ENCODE data around the gene CPNE2. TPM values are rescaled to one million over a fixed set of nuclear protein-coding genes. Genes with fewer than 3 reads are reported as not detected.
"Not testable (repeated sequence)": the region's sequence is repeated elsewhere in the genome, so short reads cannot be mapped to it uniquely, and the experiment has no call there.

CPNE2 gene
- total RNA-seq, 1 experiment from 2014 or later, result 51.5 TPM

- DNase-seq (ENCODE audit: low read depth), result no peak
These were observed 75.2 kb downstream of the CPNE2 start for GRCh38 chr16:57167538-57167937.

GRCh38 chr16:57167953-57168352 lies 75.6 kb downstream of the CPNE2 start:
- peak; percentile 45 for DNase-seq (ENCODE audit: low read depth)

- no peak for DNase-seq (ENCODE audit: low read depth)
These were observed 76.9 kb downstream of the CPNE2 start for GRCh38 chr16:57169327-57169726.

DNA sequence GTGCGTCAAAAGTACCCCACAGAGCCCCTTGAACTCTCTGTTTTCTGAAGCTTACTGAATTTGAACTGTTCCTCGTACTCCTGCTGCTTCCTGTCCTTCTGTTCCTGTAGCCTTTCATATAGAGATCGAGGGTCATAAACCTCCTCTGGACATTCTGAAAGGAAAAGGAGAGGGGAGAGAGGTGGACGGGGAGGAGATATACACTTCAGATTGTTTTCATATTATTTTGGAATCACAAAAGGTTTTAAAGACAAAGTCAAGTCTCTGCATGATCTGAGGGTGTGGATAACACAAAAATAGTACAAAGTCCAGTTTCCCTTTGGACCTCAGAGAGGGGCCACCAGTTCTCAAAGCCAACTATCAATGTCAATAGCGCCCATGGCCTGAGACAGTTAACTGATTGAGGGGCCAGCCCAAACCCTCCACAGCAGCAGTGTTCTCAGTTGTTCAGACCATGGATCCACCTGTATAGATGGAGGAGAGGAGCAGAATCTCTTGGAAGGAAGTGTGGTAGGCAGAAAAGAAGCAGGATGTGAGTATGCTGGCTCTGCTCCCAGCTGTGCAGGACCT lies 80.4 kb downstream of the CPNE2 start:
- DNase-seq (ENCODE audit: low read depth), result no peak

DNA sequence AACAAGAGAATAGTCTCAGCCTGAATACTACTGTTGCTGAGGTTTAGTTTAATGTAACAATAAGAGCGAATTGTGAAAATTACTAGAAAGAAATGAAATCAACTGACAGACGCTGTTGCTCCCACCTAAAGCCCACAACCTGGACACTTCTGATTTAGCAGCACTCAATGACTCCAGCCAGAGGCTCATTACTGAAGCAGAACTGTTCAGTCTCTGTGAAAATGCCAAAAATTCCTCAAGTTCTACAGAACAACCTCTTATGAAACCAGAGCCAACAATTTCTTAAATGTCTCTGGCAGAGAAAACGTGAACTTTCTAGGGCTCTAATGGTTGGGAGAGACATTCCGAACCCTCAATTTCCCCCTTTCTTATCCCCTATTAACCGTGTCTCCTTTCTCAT lies 83.5 kb downstream of the CPNE2 start:
- no peak for DNase-seq (ENCODE audit: low read depth)

- DNase-seq (ENCODE audit: low read depth), result no peak
These were observed 85.8 kb downstream of the CPNE2 start for GRCh38 chr16:57178196-57178595.

- DNase-seq (ENCODE audit: low read depth), result no peak
These were observed 86.4 kb downstream of the CPNE2 start for GRCh38 chr16:57178793-57179212.

GRCh38 chr16:57179215-57179828 lies 86.9 kb downstream of the CPNE2 start:
- no peak for DNase-seq (ENCODE audit: low read depth)

DNA sequence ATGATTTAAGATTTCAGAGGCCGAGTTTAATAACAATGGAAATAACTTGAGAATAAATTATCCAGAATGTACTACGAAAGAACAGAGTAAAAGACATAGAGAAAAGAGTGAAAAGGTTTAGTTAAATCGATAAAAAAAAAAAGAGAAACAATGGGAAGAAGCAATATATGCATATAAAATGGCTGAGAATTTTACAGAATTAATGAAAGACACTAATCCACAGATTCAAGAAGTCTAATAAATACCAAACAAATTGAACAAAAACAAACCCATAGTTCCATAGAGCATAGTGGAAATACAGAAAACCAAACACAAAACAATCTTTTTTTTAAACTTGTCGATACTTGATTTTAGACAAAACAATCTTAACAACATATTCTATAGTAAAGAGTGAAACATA lies 91.7 kb downstream of the CPNE2 start:
- no peak for DNase-seq (ENCODE audit: low read depth)

- no peak for DNase-seq (ENCODE audit: low read depth)
These were observed 92.6 kb downstream of the CPNE2 start for GRCh38 chr16:57184887-57185445.

- peak; percentile 61 for DNase-seq (ENCODE audit: low read depth)
These were observed 93.1 kb downstream of the CPNE2 start for GRCh38 chr16:57185446-57185944.

GRCh38 chr16:57185945-57186871 lies 93.8 kb downstream of the CPNE2 start, which contains the start of the genes PSME3IP1 and RSPRY1:
Gene PSME3IP1, minus strand, starts transcription at chr16:57186039. Its CDS starts 12,185 bp downstream, at chr16:57173854.
Gene RSPRY1, plus strand, starts transcription at chr16:57186329. Its CDS starts 18,330 bp downstream, at chr16:57204659.
- DNase-seq (ENCODE audit: low read depth), result peak; percentile 99

DNA sequence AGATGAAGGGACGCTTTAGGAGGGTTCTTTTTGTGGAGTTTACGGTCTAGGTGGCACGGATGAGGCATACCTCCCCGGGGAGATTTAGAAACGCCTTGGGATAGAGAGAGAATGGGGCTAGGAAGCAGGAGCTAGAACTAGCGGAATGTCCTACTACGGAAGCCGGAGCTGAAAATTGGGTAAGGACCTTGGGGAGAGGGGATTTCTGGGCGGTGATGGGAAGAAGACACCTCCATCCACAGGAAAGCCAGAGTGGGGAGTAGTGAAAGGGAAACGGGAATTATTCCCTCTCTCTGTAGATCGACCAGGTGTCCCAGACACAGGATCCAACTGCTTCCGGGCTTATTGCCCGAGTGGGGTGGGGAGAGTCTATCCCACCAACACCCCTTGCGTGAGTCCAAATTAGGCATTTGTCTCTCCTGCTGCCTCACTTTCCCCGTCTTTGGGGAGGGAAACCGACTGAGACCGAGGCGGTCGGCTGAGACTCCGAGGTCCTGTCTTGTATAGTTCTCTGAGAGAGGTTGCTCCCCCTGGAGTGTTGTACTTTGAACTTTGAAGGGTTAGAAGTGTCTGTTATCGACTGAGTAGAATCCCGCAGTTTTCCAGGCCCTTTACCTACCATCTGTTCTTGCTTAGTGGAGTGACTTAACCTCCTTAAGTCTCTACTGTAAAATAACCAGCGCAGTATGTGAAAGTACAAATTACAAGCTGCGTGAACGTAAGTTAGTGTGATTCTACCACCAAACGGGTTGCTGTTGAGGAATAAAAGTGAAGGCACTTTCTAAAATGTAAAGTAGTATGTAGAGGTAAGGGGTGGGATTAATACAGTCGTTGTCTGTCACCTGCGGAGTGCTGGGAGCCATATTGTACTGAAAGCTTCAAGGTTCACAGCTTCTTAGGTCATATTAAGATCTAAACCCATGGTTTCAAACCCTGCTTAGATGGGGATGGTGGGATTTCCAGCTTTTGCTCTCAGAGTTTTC lies 94.8 kb downstream of the CPNE2 start:
- peak; percentile 24 for DNase-seq (ENCODE audit: low read depth)

DNA sequence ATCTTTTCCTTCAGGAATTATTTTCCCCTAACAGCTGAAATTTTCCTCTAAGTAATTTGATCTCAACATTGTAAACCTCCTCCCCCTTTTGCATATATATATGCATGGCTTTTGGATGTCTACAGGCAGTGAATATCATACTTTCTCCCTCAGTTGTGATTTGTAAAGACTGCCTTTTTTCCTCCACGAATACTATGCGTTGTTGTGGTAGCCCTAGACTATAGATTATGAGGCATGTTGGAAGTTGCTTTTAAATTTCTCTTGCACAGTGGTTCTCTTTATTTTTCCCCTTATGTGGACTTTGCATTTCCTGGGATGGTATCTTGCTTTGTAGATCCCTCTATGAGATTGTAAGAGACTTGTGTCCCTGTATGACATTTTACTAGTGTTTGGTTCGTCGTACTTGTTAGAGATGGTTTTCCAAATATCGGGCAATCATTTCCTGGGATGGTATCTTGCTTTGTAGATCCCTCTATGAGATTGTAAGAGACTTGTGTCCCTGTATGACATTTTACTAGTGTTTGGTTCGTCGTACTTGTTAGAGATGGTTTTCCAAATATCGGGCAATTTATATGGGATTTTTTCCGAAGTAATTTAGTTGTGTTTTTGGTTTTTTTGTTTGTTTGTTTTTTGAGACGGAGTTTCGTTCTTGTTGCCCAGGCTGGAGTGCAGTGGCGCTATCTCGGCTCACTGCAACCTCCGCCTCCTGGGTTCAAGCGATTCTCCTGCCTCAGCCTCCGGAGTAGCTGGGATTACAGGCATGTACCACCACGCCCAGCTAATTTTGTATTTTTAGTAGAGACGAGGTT lies 95.7 kb downstream of the CPNE2 start:
- not testable (repeated sequence) for DNase-seq (ENCODE audit: low read depth)

GRCh38 chr16:57188711-57189002 lies 96.3 kb downstream of the CPNE2 start:
- no peak for DNase-seq (ENCODE audit: low read depth)

DNA sequence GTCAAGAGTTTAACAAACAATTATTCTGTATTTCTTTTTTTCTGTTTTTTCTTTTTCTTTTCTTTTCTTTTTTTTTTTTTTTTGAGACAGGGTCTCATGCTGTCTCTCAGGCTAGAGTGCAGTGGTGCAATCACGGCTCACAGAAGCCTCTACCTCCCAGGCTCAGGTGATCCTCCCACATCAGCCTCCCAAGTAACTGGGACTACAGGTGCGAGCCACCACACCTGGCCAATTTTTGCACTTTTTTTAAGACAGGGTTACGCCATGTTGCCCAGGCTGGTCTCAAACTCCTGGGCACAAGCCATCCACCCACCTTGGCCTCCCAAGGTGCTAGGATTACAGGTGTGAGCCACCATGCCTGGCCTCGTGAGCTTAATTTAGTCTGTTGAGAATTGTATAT lies 97.1 kb downstream of the CPNE2 start:
- not testable (repeated sequence) for DNase-seq (ENCODE audit: low read depth)

GRCh38 chr16:57190136-57190535 lies 97.8 kb downstream of the CPNE2 start:
- DNase-seq (ENCODE audit: low read depth), result no peak

GRCh38 chr16:57191056-57191571 lies 98.7 kb downstream of the CPNE2 start:
- DNase-seq (ENCODE audit: low read depth), result peak; percentile 4

- no peak for DNase-seq (ENCODE audit: low read depth)
These were observed 99.8 kb downstream of the CPNE2 start for GRCh38 chr16:57192146-57192545.

Data from HT1080 (cell line).